Measurements from ENCODE around the gene PSG3.
A peak's percentile ranks its signal among the peaks of the same experiment; 100 is the strongest.
"Not testable (repeated sequence)": the region's sequence is repeated elsewhere in the genome, so short reads cannot be mapped to it uniquely, and the experiment has no call there.

PSG3 gene

DNA sequence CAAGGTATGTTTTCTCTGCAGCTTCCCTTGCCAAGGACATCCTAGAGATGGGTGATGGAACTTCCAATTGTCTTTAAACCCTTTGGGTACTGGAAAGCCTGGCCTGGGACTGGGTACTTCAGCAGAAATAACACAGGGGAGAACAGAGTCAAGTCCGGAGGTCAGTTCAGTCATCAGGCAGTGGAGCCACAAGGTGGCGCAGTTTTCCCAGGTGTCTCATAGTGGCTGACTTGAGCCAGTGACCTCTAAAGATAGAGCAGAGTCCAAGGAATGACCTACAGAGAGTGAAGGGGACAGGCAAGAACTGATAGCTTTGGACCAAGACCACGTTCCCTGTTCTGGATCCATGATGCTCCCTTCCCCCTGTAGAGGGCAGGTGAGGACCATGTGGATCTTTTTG lies 18.4 kb upstream of the PSG3 start:
- not testable (repeated sequence) for H3K4me3 ChIP-seq (replicated peaks in 1 of 2; ENCODE audit: low read depth in 2 of 2, low read length in 2 of 2)

DNA sequence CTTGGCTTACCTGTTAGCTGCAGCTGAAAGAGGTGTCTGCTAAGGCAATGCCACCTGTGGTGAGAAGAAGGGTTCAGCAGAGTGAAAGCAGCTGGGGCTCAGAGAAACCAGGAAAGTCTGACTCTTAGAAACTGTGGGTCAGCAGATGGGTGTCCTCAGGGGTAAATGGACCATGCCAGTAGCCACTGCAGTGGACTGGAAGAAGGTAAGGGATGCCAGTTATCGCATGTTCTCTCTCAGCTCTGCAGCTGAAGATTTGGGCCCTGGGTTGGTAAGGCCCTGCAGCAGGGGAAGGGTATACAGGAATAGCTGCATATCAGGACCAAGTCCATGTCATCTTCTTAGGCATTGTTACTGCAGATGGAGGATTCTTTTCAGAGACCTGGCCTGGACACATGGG lies 12.0 kb upstream of the PSG3 start:
- not testable (repeated sequence) for H3K4me3 ChIP-seq (replicated peaks in 1 of 2; ENCODE audit: low read depth in 2 of 2, low read length in 2 of 2); DNase-seq (ENCODE audit: low read depth in 2 of 2)

More for the DNA sequence above, 18.4 kb upstream of the PSG3 start:
- TF ChIP-seq CTCF (IDR thresholded peaks at IDR 0.05; ENCODE audit: low read depth, low read length), result peak; percentile 50
- peak in 1 of 2 donors; percentile 33 for DNase-seq (ENCODE audit: low read depth in 2 of 2)

DNA sequence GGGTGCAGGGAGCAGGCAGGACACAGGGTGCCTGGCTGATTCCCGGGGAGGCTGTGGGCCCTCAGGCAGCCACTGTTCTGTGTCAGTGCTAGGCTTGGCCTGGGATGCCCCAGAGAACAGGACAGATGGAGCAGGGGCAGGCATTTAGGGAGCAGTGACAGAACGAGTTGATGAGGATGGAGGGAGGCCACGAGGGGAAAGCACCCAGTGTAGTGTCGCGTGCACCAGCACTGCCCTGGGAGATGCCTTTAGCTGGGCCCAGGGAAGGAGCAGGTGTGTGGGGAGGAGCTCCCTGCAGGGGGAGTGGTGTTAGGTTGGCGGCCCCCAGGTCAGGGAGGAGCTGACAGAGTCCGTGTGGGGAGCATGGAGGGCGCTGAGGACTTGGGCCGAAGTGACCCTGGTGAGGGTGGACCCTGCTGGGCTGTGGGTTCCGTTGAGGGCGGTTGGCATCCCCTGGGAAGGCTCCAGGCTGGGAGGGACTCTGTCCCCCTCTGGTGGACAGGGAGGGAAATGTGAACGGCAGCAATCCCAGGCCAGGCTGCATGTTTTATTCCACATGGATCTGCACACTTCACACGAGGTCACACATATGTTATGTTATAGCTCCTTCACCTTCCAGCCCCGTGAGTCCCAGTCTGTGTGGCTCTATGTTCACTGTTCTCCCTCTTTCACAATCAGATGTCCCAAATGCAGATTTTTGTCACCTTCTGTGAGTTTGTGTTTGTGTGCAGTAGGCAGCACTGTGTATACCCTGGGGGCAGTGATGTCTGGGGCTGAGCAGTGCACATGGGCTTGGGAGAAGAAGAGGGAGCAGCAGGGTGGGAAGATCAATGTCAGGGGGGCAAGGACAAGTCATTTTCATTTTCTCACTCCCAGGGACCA lies 1.7 kb upstream of the PSG3 start:
- H3K4me3 ChIP-seq (replicated peaks in 1 of 2; ENCODE audit: low read depth in 2 of 2, low read length in 2 of 2), result not testable (repeated sequence)
- peak; percentile 53 for TF ChIP-seq CTCF (IDR thresholded peaks at IDR 0.05; ENCODE audit: low read depth, low read length)
- peak; percentile 8 to 24 for DNase-seq (ENCODE audit: low read depth in 2 of 2)

DNA sequence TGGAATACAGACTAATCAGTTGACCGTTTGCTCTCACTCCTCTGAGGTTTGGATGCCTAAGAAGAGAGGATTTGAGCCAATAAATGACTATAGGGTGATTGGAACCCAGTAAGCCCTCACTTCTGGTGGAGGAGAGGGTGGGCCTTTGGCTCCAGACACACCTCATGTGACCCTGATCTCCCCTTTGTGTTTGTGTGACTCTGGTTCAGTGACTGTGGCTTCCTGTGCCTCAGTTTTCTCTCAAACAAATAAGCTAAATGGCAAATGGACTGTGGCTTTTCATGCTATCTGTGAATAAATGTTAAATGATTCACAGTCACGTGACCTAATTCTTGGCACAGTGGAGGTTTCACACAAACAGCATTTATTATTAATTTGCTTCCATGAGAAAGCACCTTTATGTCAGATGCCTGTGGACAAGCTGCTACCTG lies 2.7 kb downstream of the PSG3 start:
- H3K4me3 ChIP-seq (replicated peaks in 1 of 2; ENCODE audit: low read depth in 2 of 2, low read length in 2 of 2), result not testable (repeated sequence)
- peak; percentile 29 to 41 for DNase-seq (ENCODE audit: low read depth in 2 of 2)

GRCh38 chr19:42728341-42728740 lies 11.9 kb downstream of the PSG3 start:
- not testable (repeated sequence) for H3K4me3 ChIP-seq (replicated peaks in 1 of 2; ENCODE audit: low read depth in 2 of 2, low read length in 2 of 2); DNase-seq (ENCODE audit: low read depth in 2 of 2)

GRCh38 chr19:42714000-42714399 lies 26.3 kb downstream of the PSG3 start:
- not testable (repeated sequence) for H3K4me3 ChIP-seq (replicated peaks in 1 of 2; ENCODE audit: low read depth in 2 of 2, low read length in 2 of 2)

DNA sequence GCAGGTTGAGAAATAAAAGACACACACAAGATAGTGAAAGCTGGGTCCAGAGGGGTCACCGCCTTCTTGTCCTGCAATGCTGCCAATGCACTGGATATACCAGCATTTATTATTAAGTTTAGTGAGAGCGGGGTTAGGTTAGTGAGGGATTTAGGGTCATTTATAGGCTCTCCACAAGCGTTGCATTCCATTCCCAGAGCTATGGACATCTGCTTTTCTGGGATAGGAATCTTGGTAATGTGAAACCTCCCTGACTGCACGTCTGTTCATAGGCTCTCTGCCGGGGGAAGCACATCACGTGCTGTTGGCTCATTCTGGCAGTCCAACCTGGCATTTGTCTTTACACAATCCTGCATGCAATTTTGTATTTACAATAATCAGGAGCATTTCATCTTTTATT lies 27.5 kb downstream of the PSG3 start:
- H3K4me3 ChIP-seq (replicated peaks in 1 of 2; ENCODE audit: low read depth in 2 of 2, low read length in 2 of 2); DNase-seq (ENCODE audit: low read depth in 2 of 2): not testable (repeated sequence)

More at GRCh38 chr19:42714000-42714399, 26.3 kb downstream of the PSG3 start:
- not testable (repeated sequence) for DNase-seq (ENCODE audit: low read depth in 2 of 2)

DNA sequence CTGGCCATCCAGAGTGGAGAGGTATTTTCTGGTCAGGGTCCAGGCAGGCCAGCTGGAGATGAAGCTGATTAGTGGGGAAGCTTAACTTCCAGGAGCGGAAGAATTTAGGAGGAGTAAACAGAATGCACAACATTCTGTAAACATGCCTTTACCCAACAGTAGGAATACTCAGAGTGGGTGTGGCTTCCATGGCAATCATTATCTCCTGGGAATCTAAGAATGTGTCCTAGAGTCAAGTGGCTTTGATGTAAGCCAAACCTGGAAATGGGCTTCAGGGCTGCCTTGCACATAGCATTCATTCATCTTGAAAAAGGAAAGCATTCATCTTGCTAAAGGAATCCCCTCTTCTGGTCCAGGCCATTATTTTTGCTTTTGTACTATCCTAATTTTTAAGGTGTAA lies 29.3 kb downstream of the PSG3 start:
- not testable (repeated sequence) for H3K4me3 ChIP-seq (replicated peaks in 1 of 2; ENCODE audit: low read depth in 2 of 2, low read length in 2 of 2); DNase-seq (ENCODE audit: low read depth in 2 of 2)

- no peak for DNase-seq (ENCODE audit: low read depth in 2 of 2)
- no peak for TF ChIP-seq CTCF (IDR thresholded peaks at IDR 0.05; ENCODE audit: low read depth, low read length)
- no peak overlapping the region for H3K4me3 ChIP-seq (replicated peaks in 1 of 2; ENCODE audit: low read depth in 2 of 2, low read length in 2 of 2)
These were observed 42.4 kb downstream of the PSG3 start for GRCh38 chr19:42697884-42698283.

DNA sequence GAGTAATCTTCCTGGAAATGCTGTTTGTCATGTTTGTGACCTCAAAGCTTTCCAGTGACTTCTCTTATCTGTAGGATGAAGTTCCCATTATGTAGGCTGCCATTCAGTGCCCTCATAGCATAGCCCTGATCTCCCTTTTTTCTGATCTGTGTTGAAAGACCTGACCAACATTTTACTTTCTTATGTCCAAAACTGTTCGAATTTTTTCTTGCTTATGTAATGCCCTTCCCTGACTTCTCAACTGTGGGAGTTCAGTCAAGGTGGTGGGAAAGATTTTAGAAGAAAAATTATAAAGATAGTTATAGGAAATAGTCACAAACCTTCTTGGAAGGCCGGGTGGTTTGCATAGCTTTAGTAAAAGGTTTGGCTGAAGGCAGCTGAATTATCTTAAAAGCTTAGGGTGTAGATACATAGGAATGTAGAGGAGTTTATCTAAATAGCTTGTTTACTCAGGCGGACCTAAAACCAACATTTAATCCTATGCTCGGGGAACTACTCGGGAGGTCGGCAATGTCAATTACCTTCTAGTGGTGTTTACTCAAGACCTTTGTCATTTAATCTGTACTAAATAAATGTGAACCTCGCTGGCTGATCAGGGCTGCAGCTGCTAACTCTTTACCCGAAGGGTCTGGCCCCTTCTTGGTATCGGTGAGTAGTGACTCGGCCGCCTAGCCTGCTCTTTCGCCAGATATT lies 44.3 kb downstream of the PSG3 start:
- TF ChIP-seq CTCF (IDR thresholded peaks at IDR 0.05; ENCODE audit: low read depth, low read length), result no peak
- no peak overlapping the region for H3K4me3 ChIP-seq (replicated peaks in 1 of 2; ENCODE audit: low read depth in 2 of 2, low read length in 2 of 2)
- DNase-seq (ENCODE audit: low read depth in 2 of 2), result no peak
